Measurements from ENCODE around the gene FUS.
"Not testable (repeated sequence)": the region's sequence is repeated elsewhere in the genome, so short reads cannot be mapped to it uniquely, and the experiment has no call there.

Gene FUS

DNA sequence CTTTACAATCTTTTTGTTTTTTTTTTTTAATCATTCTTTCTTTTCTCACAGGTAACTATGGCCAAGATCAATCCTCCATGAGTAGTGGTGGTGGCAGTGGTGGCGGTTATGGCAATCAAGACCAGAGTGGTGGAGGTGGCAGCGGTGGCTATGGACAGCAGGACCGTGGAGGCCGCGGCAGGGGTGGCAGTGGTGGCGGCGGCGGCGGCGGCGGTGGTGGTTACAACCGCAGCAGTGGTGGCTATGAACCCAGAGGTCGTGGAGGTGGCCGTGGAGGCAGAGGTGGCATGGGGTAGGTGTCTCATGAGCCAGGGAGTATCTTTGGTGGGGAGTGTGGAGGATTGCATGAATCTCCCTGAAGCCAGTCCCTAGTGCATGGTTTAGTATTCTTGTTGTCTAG, 4.9 kb downstream of the FUS start:
- no peak for DNase-seq (ENCODE audit: low read depth in 2 of 3, low spot score in 2 of 3)

- no peak for DNase-seq (ENCODE audit: low read depth in 2 of 3, low spot score in 2 of 3)
Observed at GRCh38 chr16:31185339-31185738, 5.4 kb downstream of the FUS start.

DNA sequence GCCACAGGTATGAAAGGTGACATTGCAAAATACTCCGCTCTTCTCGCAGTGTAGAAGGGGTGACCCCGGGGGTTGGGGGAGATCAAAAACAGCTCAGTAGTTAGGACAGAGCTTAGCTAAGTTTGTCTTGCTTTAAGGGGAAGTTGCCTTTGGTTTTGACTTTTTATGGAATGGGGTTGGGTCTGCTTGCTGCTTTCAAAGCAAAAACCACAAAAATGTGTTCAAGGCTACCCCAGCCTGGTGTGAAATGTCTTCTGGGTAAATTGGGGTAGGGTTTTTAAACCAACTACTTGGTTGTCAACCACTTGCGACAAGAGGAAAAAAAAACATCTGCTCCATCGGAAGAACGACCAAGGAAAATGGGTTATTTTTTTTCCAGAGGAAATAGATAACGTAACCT, 6.2 kb downstream of the FUS start:
- DNase-seq (ENCODE audit: low read depth in 2 of 3, low spot score in 2 of 3), result no peak

GRCh38 chr16:31186930-31187807, 7.2 kb downstream of the FUS start:
- no peak for DNase-seq (ENCODE audit: low read depth in 2 of 3, low spot score in 2 of 3)

DNA sequence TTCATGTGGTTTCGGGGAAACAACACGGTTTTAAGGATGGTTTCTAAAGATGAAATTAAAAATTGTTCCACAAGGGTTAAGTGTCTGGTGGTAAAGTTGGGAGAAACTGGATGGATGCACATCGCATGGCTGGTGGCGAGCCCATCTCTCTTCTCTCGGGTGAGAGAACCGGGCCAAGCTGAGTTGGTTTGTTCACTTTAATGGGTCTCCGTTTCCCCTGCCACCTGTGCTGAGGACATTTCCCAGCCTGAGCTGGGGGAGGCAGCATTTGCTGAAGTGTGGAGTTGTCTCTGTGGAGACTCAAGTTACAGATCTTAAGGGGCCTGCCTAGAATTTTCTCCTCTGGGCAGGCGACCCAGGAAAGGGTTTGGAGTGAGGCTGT, 7.9 kb downstream of the FUS start:
- no peak for DNase-seq (ENCODE audit: low read depth in 2 of 3, low spot score in 2 of 3)

DNA sequence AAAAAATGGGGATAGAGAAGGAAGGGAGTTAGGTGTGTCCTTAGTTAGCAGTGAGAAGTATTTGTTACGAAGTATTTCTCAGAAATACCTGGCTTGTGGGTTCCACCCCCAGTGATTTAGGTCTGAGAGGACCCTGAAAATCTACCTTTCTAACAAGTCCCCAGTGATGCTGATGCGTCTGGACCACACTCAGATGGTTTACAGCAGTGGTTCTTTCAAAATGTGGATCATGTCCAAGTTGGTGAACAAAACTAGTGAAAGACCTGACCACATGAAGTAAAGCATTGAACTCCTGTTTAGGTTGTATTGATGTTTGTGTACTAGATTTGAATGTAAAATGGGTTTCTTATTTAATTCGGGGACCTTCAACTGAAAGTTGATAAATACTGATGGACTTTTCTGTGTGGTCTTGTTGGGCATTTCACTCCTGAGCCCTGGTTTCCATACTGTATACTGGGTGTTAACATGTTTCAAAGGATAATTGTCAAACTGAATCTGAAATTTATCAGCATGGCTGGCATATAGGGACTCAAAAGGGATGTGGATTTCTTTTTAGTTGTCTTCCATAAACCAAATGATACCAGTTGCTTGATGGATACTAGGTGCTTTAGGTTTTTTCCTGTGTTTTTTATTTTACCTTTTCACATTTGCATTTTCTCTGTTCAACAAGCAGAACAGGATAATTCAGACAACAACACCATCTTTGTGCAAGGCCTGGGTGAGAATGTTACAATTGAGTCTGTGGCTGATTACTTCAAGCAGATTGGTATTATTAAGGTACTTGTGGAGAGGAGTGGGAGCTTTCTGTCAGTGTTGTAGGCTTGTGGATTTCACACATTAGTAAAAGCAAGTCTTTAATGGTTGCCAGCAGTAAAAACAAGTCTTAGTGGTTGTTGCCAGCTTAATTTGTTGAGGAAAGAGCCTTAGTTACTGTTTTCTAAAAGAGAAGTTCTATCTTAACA, 8.8 kb downstream of the FUS start:
- DNase-seq (ENCODE audit: low read depth in 2 of 3, low spot score in 2 of 3), result no peak

DNA sequence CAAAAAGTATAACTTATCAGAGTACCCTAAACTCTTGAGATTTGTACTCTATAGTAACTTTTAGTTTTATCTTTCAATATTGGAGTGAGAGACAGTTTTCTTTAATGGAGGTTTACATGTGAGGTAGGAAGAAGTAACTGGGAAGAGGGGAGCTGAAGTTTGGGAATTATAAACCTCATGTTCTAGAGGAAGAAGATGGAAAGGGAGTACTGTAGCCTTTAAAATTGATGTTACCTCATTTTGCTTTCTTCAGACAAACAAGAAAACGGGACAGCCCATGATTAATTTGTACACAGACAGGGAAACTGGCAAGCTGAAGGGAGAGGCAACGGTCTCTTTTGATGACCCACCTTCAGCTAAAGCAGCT, 9.5 kb downstream of the FUS start:
- no peak for DNase-seq (ENCODE audit: low read depth in 2 of 3, low spot score in 2 of 3)

- no peak for DNase-seq (ENCODE audit: low read depth in 2 of 3, low spot score in 2 of 3)
Observed at GRCh38 chr16:31190061-31190460, 10.1 kb downstream of the FUS start.

GRCh38 chr16:31190818-31191444, 11.0 kb downstream of the FUS start:
- no peak for DNase-seq (ENCODE audit: low read depth in 2 of 3, low spot score in 2 of 3)

DNA sequence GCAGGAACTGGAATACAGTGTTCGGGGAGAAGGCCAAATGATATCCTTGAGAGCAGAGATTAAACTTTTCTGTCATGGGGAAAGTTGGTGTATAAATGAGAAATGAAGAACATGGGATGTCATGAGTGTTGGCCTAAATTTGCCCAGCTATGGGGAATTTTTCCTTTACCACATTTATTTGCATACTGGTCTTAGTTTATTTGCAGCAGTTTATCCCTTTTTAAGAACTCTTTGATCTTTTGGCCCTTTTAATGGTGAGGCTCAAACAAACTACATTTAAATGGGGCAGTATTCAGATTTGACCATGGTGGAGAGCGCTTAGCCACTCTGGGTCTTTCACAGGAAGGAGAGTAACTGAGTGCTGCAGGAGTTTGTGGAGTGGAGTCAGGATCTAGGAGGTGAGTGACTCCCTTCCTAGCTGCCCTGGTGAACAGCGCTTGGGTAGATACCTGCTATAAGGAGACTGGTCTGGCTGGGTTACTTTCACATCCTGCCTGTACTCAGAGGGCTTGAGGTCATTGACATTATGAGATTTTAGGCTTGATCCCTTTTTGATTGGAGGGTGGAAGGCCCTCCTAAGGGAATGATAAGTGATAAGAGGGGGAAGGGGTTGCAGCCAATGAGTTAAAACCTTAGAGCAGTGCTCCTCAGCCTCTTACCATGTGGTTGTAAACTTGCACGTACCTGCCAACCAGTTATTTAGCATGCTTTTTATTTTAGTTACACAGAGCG, 11.9 kb downstream of the FUS start:
- DNase-seq (ENCODE audit: low read depth in 2 of 3, low spot score in 2 of 3), result no peak

DNA sequence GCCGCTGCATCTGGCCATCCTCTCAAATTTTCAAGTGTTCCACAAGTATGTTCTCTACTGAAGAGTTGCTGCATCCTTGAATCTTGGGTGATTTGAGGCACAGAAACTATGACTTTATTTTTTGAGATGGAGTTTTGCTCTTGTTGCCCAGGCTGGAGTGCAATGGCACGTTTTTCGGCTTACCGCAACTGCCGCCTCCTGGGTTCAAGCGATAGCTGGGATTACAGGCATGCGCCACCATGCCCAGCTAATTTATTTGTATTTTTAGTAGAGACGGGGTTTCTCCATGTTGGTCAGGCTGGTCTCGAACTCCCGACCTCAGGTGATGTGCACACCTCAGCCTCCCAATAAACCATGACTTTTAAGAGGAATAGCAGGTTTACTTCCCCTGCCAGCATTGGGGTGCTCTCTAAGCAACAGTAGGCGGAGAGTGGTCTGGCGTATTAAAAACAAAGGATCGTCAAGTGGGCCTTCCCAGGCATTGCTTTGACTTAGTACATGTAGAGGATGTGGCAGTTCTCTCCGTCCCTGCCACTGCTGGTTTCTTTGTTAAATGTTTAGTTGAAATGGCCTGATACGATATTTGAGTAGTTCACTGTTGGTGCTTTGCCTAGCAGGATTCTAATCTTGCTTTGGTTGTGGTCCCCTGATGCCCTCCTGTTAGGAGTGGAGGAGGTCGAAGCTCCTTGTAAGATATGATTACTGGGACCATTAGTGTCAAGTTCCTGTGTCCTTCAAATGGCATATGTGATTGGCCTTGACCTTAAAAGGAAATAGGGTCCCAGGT, 13.1 kb downstream of the FUS start:
- DNase-seq (ENCODE audit: low read depth in 2 of 3, low spot score in 2 of 3), result no peak

- DNase-seq (ENCODE audit: low read depth in 2 of 3, low spot score in 2 of 3), result no peak
Observed at GRCh38 chr16:31193874-31194273, 13.9 kb downstream of the FUS start.

DNA sequence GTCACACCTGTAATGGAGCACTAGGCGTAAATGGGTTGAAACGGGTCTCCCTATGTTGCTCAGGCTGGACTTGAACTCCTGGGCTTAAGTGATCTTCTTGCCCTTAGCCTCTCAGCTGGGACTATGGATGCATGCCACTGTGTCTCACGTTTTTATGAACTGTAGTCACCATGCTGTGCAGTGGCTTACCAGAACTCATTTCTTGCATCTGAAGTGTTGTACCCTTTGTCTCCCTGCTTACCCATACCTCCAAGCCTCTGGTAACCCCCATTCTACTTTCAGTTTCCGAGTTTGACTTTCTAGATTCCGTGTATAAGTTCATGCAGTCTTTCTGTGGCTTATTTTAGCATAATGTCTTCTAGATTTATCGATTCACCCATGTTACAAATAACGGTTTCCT, 15.0 kb downstream of the FUS start:
- DNase-seq (ENCODE audit: low read depth in 2 of 3, low spot score in 2 of 3), result no peak

DNA sequence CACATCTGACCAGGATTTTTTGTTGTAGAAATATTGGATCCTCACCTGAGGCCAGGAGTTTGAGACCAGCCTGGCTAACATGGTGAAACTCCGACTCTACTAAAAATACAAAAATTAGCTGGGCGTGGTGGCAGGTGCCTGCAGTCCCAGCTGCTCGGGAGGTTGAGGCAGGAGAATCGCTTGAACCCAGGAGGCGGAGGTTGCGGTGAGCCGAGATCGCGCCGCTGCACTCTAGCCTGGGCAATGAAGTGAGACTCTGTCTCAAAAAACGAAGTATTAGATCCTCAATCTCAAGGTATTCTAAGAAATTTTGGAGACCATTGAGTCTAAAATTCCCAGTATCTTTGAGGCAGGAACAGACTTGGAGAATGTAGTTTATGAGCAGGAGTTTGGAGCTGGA, 15.9 kb downstream of the FUS start:
- not testable (repeated sequence) for DNase-seq (ENCODE audit: low read depth in 2 of 3, low spot score in 2 of 3)

- DNase-seq (ENCODE audit: low read depth in 2 of 3, low spot score in 2 of 3), result no peak
Observed at GRCh38 chr16:31196324-31197088, 16.6 kb downstream of the FUS start.

GRCh38 chr16:31198207-31198882, 18.4 kb downstream of the FUS start:
- DNase-seq (ENCODE audit: low read depth in 2 of 3, low spot score in 2 of 3), result no peak

GRCh38 chr16:31199430-31200041, 19.6 kb downstream of the FUS start:
- DNase-seq (ENCODE audit: low read depth in 2 of 3, low spot score in 2 of 3), result no peak

GRCh38 chr16:31200111-31200510, 20.2 kb downstream of the FUS start:
- not testable (repeated sequence) for DNase-seq (ENCODE audit: low read depth in 2 of 3, low spot score in 2 of 3)

Data from activated CD8-positive, alpha-beta memory T cell treated with anti-CD3 and anti-CD28 coated beads for 48 hours (primary cell).